HepG2 (cell line): ENCODE results near the gene CARTPT. TPM values are rescaled to one million over a fixed set of nuclear protein-coding genes. Genes with fewer than 3 reads are reported as not detected.
A peak's percentile ranks its signal among the peaks of the same experiment; 100 is the strongest.

ENCODE experiments used
- FOXO1 ChIP-seq: sonication (generic); formaldehyde crosslinking; IDR thresholded peaks from 2 replicates; pipeline ENCODE4 v1.4.0; 2020; ENCODE audit warnings: missing genetic modification reagents
- HNF1B ChIP-seq: sonication (generic); formaldehyde crosslinking; IDR thresholded peaks from 2 replicates; pipeline ENCODE4 v1.5.1; 2020; ENCODE audit warnings: mild to moderate bottlenecking, moderate library complexity, missing genetic modification reagents
- HOXA3 ChIP-seq: sonication (generic); formaldehyde crosslinking; IDR thresholded peaks from 2 replicates; pipeline ENCODE4 v1.5.0; 2020; ENCODE audit warnings: missing genetic modification reagents
- IKZF5 ChIP-seq: IDR thresholded peaks from 2 replicates; pipeline ENCODE4 v1.6.1; 2018; ENCODE audit warnings: missing genetic modification reagents, mild to moderate bottlenecking, missing compliant biosample characterization
- MIXL1 ChIP-seq: IDR thresholded peaks from 2 replicates; pipeline ENCODE4 v1.6.1; 2016
- MTA1 ChIP-seq: sonication (generic); formaldehyde crosslinking; IDR thresholded peaks from 2 replicates; pipeline ENCODE4 v1.4.0; 2020; ENCODE audit warnings: missing genetic modification reagents, mild to moderate bottlenecking, borderline replicate concordance
- NCOR1 ChIP-seq: fragments of 200-600 bp; sonication (generic); IDR thresholded peaks from 2 replicates; pipeline ENCODE4 v1.7.0; 2017; ENCODE audit warnings: antibody characterized with exemption, low read length, borderline replicate concordance
- NPAS2 ChIP-seq: sonication (generic); formaldehyde crosslinking; IDR thresholded peaks from 2 replicates; pipeline ENCODE4 v1.8.0; 2022; ENCODE audit warnings: mild to moderate bottlenecking, missing genetic modification reagents, borderline replicate concordance
- NR2C2 ChIP-seq: sonication (generic); formaldehyde crosslinking; IDR thresholded peaks from 2 replicates; pipeline ENCODE4 v1.4.0; 2020; ENCODE audit warnings: missing genetic modification reagents, mild to moderate bottlenecking, moderate library complexity, borderline replicate concordance
- PATZ1 ChIP-seq: sonication (generic); formaldehyde crosslinking; IDR thresholded peaks from 2 replicates; pipeline ENCODE4 v1.4.0; 2020; ENCODE audit warnings: missing genetic modification reagents
- RAD21 ChIP-seq: fragments of 450-650 bp; formaldehyde crosslinking; IDR thresholded peaks from 2 replicates; pipeline ENCODE4 v1.5.0; 2020; ENCODE audit warnings: mild to moderate bottlenecking
- SOX5 ChIP-seq: IDR thresholded peaks from 2 replicates; pipeline ENCODE4 v1.6.1; 2016; ENCODE audit warnings: borderline replicate concordance
- THAP9 ChIP-seq: sonication (generic); formaldehyde crosslinking; IDR thresholded peaks from 2 replicates; pipeline ENCODE4; 2020; ENCODE audit warnings: missing genetic modification reagents, mild to moderate bottlenecking, borderline replicate concordance
- THRA ChIP-seq: sonication (generic); formaldehyde crosslinking; IDR thresholded peaks from 2 replicates; pipeline ENCODE4 v1.4.0; 2020; ENCODE audit warnings: missing genetic modification reagents, borderline replicate concordance
- XRCC5 ChIP-seq: fragments of 200-400 bp; formaldehyde crosslinking; optimal IDR thresholded peaks from 2 replicates; pipeline ENCODE3; 2017; ENCODE audit warnings: mild to moderate bottlenecking, low read length
- ZBTB49 ChIP-seq: sonication (generic); formaldehyde crosslinking; IDR thresholded peaks from 2 replicates; pipeline ENCODE4 v1.4.0; 2020; ENCODE audit warnings: missing genetic modification reagents, borderline replicate concordance
- ZNF549 ChIP-seq: sonication (generic); formaldehyde crosslinking; IDR thresholded peaks from 2 replicates; pipeline ENCODE4 v1.5.0; 2020; ENCODE audit warnings: missing genetic modification reagents
- ZNF605 ChIP-seq: sonication (generic); formaldehyde crosslinking; IDR thresholded peaks from 2 replicates; pipeline ENCODE4 v1.8.0; 2022; ENCODE audit warnings: mild to moderate bottlenecking, missing genetic modification reagents
- polyA plus RNA-seq, 8 experiments: library from polyadenylated mRNA; depleted of rRNA in 3 of 8; stranded (reverse) in 7 of 8; unstranded in 1 of 8; fragments of >200 nt; fragmentation: Illumina TruSeq in 4 of 8; extraction: Trizol in 4 of 8; gene quantifications; 2 replicates each; pipeline versions ENCODE4 v1.2.1 to v1.2.3, GENCODE V29; 2011 to 2016; ENCODE audit warnings: low read depth in 4 of 8, missing spikeins in 1 of 8, mixed read lengths in 1 of 8; ENCODE audit not compliant: insufficient read depth in 1 of 8
- total RNA-seq, 5 experiments: library from RNA; depleted of rRNA; stranded (reverse); fragments of >200 nt; fragmentation: Illumina TruSeq; extraction: Trizol; gene quantifications; 2 replicates each; pipeline ENCODE4 v1.2.3, GENCODE V29; 2016; ENCODE audit warnings: low read depth in 1 of 5

CARTPT gene
- total and polyA plus RNA-seq, 2 of the 13 experiments (the other 11 are each of a cell fraction or from before 2014, with no cell fraction given) = not detected

- TF ChIP-seq ZBTB49 (CRISPR knock-in tag) = no peak
- TF ChIP-seq PATZ1 = peak; percentile 50
- peak; percentile 62; the same call in 1 of the 2 replicates for TF ChIP-seq NCOR1
- TF ChIP-seq HOXA3 (CRISPR knock-in tag) = peak; percentile 82
- TF ChIP-seq NPAS2 (CRISPR knock-in tag) = no peak
- 0 out of 2 replicates have a peak, but pooled peaks have one; percentile 39 for TF ChIP-seq HNF1B (CRISPR knock-in tag)
- TF ChIP-seq RAD21 (CRISPR knock-in tag) = peak; percentile 38; the same call in 1 of the 2 replicates
- no peak for TF ChIP-seq MIXL1 (CRISPR knock-in tag)
- peak; percentile 72; the same call in 1 of the 2 replicates for TF ChIP-seq MTA1 (CRISPR knock-in tag)
- TF ChIP-seq SOX5 (CRISPR knock-in tag) = peak; percentile 72
- peak; percentile 88; the same call in 1 of the 2 replicates for TF ChIP-seq ZNF549 (CRISPR knock-in tag)
- peak; percentile 26; the same call in 1 of the 2 replicates for TF ChIP-seq FOXO1 (CRISPR knock-in tag)
- peak; percentile 74; the same call in 1 of the 2 replicates for TF ChIP-seq THRA (CRISPR knock-in tag)
- peak; percentile 43; the same call in 1 of the 2 replicates for TF ChIP-seq THAP9 (CRISPR knock-in tag)
- TF ChIP-seq XRCC5 = peak; percentile 87
- TF ChIP-seq ZNF605 (CRISPR knock-in tag) = peak; percentile 51; the same call in 1 of the 2 replicates
- 0 out of 2 replicates have a peak, but pooled peaks have one; percentile 50 for TF ChIP-seq NR2C2 (CRISPR knock-in tag)
- TF ChIP-seq IKZF5 (CRISPR knock-in tag) = peak; percentile 77; the same call in 1 of the 2 replicates
Observed at GRCh38 chr5:71695071-71695470, 24.0 kb upstream of the CARTPT start (continued).
